ENCODE data around the gene COX11. TPM values are rescaled to one million over a fixed set of nuclear protein-coding genes. Genes with fewer than 3 reads are reported as not detected.

Gene COX11
- total and polyA plus RNA-seq, 2 of the 13 experiments (the other 11 are each of a cell fraction or from before 2014, with no cell fraction given): 103 to 203 TPM

GRCh38 chr17:54968988-54969332, 506 bp upstream of the COX11 start (continued):
- TF ChIP-seq ZBTB26 (CRISPR knock-in tag; IDR thresholded peaks at IDR 0.05; ENCODE audit: borderline replicate concordance): peak; percentile 56; the same call in 1 of the 2 replicates
- no peak for TF ChIP-seq ZNF766 (CRISPR knock-in tag; IDR thresholded peaks at IDR 0.05; ENCODE audit: borderline replicate concordance)
- TF ChIP-seq HES4 (CRISPR knock-in tag; IDR thresholded peaks at IDR 0.05; ENCODE audit: borderline replicate concordance): 0 out of 2 replicates have a peak, but pooled peaks have one; percentile 5
- TF ChIP-seq RNF2 (conservative IDR thresholded peaks at IDR 0.05; ENCODE audit: low read depth): 0 out of 2 replicates have a peak, but pooled peaks have one; percentile 16
- TF ChIP-seq ZNF142 (CRISPR knock-in tag; IDR thresholded peaks at IDR 0.05): 0 out of 2 replicates have a peak, but pooled peaks have one; percentile 2
- TF ChIP-seq ZNF337 (CRISPR knock-in tag; IDR thresholded peaks at IDR 0.05; ENCODE audit: borderline replicate concordance, low read depth): peak; percentile 73; the same call in 1 of the 2 replicates
- 0 out of 2 replicates have a peak, but pooled peaks have one; percentile 22 for TF ChIP-seq IRX3 (CRISPR knock-in tag; IDR thresholded peaks at IDR 0.05; ENCODE audit: borderline replicate concordance, low read depth)
- 0 out of 2 replicates have a peak, but pooled peaks have one; percentile 18 for TF ChIP-seq ZSCAN29 (CRISPR knock-in tag; conservative IDR thresholded peaks at IDR 0.05)
- TF ChIP-seq SRSF4 (IDR thresholded peaks at IDR 0.05; ENCODE audit: low read depth, low read length, poor library complexity, severe bottlenecking): no peak
- TF ChIP-seq MXD3 (CRISPR knock-in tag; IDR thresholded peaks at IDR 0.05): 0 out of 2 replicates have a peak, but pooled peaks have one; percentile 11
- TF ChIP-seq NFKB2 (CRISPR knock-in tag; IDR thresholded peaks at IDR 0.05; ENCODE audit: borderline replicate concordance): 0 out of 2 replicates have a peak, but pooled peaks have one; percentile 5
- peak; percentile 62 for TF ChIP-seq KDM5A (IDR thresholded peaks at IDR 0.05; ENCODE audit: borderline replicate concordance, low read length)
- TF ChIP-seq MTF1 (CRISPR knock-in tag; IDR thresholded peaks at IDR 0.05): peak; percentile 16; the same call in 1 of the 2 replicates
- TF ChIP-seq, protein P1, sequence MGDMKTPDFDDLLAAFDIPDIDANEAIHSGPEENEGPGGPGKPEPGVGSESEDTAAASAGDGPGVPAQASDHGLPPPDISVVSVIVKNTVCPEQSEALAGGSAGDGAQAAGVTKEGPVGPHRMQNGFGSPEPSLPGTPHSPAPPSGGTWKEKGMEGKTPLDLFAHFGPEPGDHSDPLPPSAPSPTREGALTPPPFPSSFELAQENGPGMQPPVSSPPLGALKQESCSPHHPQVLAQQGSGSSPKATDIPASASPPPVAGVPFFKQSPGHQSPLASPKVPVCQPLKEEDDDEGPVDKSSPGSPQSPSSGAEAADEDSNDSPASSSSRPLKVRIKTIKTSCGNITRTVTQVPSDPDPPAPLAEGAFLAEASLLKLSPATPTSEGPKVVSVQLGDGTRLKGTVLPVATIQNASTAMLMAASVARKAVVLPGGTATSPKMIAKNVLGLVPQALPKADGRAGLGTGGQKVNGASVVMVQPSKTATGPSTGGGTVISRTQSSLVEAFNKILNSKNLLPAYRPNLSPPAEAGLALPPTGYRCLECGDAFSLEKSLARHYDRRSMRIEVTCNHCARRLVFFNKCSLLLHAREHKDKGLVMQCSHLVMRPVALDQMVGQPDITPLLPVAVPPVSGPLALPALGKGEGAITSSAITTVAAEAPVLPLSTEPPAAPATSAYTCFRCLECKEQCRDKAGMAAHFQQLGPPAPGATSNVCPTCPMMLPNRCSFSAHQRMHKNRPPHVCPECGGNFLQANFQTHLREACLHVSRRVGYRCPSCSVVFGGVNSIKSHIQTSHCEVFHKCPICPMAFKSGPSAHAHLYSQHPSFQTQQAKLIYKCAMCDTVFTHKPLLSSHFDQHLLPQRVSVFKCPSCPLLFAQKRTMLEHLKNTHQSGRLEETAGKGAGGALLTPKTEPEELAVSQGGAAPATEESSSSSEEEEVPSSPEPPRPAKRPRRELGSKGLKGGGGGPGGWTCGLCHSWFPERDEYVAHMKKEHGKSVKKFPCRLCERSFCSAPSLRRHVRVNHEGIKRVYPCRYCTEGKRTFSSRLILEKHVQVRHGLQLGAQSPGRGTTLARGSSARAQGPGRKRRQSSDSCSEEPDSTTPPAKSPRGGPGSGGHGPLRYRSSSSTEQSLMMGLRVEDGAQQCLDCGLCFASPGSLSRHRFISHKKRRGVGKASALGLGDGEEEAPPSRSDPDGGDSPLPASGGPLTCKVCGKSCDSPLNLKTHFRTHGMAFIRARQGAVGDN (CRISPR knock-in tag; IDR thresholded peaks at IDR 0.05): peak; percentile 11
- TF ChIP-seq, protein P2, sequence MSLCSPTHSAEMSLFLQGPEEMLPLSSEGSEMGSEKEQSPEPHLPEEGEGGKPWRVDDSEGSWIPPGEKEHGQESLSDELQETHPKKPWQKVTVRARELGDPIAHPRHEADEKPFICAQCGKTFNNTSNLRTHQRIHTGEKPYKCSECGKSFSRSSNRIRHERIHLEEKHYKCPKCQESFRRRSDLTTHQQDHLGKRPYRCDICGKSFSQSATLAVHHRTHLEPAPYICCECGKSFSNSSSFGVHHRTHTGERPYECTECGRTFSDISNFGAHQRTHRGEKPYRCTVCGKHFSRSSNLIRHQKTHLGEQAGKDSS (CRISPR knock-in tag; IDR thresholded peaks at IDR 0.05; ENCODE audit: borderline replicate concordance, low read depth): peak; percentile 68; the same call in 1 of the 2 replicates
- peak; percentile 0; the same call in 1 of the 2 replicates for TF ChIP-seq FOXC1 (CRISPR knock-in tag; IDR thresholded peaks at IDR 0.05; ENCODE audit: borderline replicate concordance)
